Prostate gland (tissue), 2 donors: ENCODE measurements around the gene SLC25A29.

Experiments
- POLR2A ChIP-seq: fragments of 450-650 bp; IDR thresholded peaks from one replicate; pipeline ENCODE4 v1.6.1; 2016; ENCODE audit warnings: antibody characterized with exemption, mild to moderate bottlenecking
- POLR2AphosphoS5 ChIP-seq: sonication (generic); formaldehyde crosslinking; IDR thresholded peaks from one replicate; pipeline ENCODE4 v1.6.1; 2017; ENCODE audit warnings: antibody characterized with exemption
- TF ChIP-seq, protein P1 (sequence below), 4 experiments: fragments of 200-600 bp in 2 of 4; fragments of 450-650 bp in 2 of 4; sonication (generic) in 2 of 4; IDR thresholded peaks; 1 replicate in 3 of 4; 2 replicates in 1 of 4; pipeline ENCODE4 v1.5.1; 2016 to 2019; ENCODE audit warnings: antibody characterized with exemption in 4 of 4, mild to moderate bottlenecking in 2 of 4, moderate library complexity in 2 of 4

DNA sequence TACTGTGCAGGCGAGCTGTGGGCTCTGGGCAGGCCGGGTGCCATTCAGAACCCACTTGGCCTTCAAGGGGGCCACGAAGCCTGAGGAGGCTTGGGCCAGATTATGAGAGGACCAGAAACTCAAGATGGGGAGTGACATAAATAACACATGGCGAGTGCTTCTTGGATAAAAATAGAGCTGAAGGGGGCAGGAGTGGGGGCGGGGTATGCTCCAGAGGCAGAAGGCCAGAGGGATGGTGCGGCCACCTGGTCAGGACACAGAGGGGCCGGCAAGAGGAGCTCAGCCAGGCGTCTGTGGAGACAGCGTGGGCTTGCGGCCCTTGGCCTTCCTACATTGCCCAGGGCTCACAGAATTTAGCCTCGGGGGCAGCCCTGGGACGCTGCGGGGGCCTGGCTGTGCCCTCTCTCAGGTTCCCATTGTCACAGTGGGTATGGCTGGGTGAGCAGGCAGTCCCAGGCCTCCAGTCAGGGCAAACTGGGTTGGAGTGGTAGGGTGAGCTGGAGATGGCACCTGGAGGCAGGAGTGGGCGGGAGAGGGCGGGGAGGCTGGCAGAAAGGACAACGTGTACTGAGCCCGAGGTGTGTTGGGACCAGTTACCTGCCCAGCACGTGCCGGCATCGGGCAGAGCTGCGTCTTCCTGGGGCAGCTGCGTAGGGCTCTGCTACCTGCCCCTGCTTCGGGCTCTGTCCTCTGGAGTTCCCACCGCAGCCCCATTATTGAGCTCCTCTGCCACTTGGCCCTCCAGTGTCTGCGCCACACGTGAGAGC lies 7.4 kb upstream of the SLC25A29 start:
- TF ChIP-seq POLR2A = no peak
- TF ChIP-seq, protein P1, sequence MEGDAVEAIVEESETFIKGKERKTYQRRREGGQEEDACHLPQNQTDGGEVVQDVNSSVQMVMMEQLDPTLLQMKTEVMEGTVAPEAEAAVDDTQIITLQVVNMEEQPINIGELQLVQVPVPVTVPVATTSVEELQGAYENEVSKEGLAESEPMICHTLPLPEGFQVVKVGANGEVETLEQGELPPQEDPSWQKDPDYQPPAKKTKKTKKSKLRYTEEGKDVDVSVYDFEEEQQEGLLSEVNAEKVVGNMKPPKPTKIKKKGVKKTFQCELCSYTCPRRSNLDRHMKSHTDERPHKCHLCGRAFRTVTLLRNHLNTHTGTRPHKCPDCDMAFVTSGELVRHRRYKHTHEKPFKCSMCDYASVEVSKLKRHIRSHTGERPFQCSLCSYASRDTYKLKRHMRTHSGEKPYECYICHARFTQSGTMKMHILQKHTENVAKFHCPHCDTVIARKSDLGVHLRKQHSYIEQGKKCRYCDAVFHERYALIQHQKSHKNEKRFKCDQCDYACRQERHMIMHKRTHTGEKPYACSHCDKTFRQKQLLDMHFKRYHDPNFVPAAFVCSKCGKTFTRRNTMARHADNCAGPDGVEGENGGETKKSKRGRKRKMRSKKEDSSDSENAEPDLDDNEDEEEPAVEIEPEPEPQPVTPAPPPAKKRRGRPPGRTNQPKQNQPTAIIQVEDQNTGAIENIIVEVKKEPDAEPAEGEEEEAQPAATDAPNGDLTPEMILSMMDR (IDR thresholded peaks at IDR 0.05) = no peak
- TF ChIP-seq POLR2AphosphoS5 = peak; percentile 10
